MCF 10A (cell line): ENCODE results near the gene C15orf61. TPM values are rescaled to one million over a fixed set of nuclear protein-coding genes. Genes with fewer than 3 reads are reported as not detected.

Experiments used
- BruUV-seq: library from RNA; stranded (reverse); fragments of 400-500 nt; replicated peaks from 2 replicates; lab custom pipeline; 2021; lab: Mats Ljungman, UMichigan
- CTCF ChIA-PET: fragments of 300-600 bp; sonication (Branson Sonifier 250); formaldehyde crosslinking; extraction: SDS; loops from one replicate; lab custom pipeline; 2021; ENCODE audit warnings: antibody characterized with exemption, inconsistent platforms; lab: Yijun Ruan, JAX
- POLR2A ChIA-PET: fragments of 300-600, 350-650 bp; sonication (Branson Sonifier 250); formaldehyde crosslinking; extraction: SDS; loops from one replicate; lab custom pipeline; 2020; ENCODE audit warnings: antibody characterized with exemption, inconsistent platforms; lab: Yijun Ruan, JAX
- DNase-seq: peaks from one replicate; pipeline ENCODE4 v3.0.0-alpha.2; 2018; ENCODE audit not compliant: unreplicated experiment
- H3K27ac Mint-ChIP-seq: one replicate; pipeline ENCODE4 v1.8.0; 2022; ENCODE audit warnings: mild to moderate bottlenecking, low read depth, mixed read lengths; ENCODE audit not compliant: unreplicated experiment
- H3K27me3 Mint-ChIP-seq: one replicate; pipeline ENCODE4 v1.8.0; 2022; ENCODE audit warnings: mixed read lengths; ENCODE audit not compliant: insufficient read depth, unreplicated experiment
- H3K36me3 Mint-ChIP-seq: one replicate; pipeline ENCODE4 v1.8.0; 2022; ENCODE audit warnings: mild to moderate bottlenecking, moderate library complexity, mixed read lengths; ENCODE audit not compliant: insufficient read depth, unreplicated experiment
- H3K4me1 Mint-ChIP-seq: one replicate; pipeline ENCODE4 v1.8.0; 2022; ENCODE audit warnings: mixed read lengths; ENCODE audit not compliant: insufficient read depth, unreplicated experiment
- H3K4me3 Mint-ChIP-seq: one replicate; pipeline ENCODE4 v1.8.0; 2022; ENCODE audit warnings: mild to moderate bottlenecking, moderate library complexity, mixed read lengths; ENCODE audit not compliant: unreplicated experiment
- H3K9me3 Mint-ChIP-seq: one replicate; pipeline ENCODE4 v1.8.0; 2022; ENCODE audit warnings: mixed read lengths; ENCODE audit not compliant: unreplicated experiment
- intact Hi-C: fragments of 100-400 bp; cut with micrococcal nuclease; formaldehyde crosslinking; loops from 2 replicates; pipeline ENCODE4 v1.14.1; 2022
- total RNA-seq: library from RNA; stranded (reverse); gene quantifications from 2 replicates; pipeline ENCODE4 v1.2.3, GENCODE V29; 2022
- TF ChIP-seq, protein P1 (sequence below): fragments of 200-600 bp; IDR thresholded peaks from one replicate; pipeline ENCODE4 v1.8.0; 2022; ENCODE audit warnings: antibody characterized with exemption, mild to moderate bottlenecking; ENCODE audit not compliant: unreplicated experiment

Gene C15orf61
- total RNA-seq, 1 experiment from 2014 or later: 10.5 TPM

- no peaks in the 10 kb centered on the region for H3K27me3 Mint-ChIP-seq
- H3K36me3 Mint-ChIP-seq: peaks cover 22% of the 10 kb centered on the region
- H3K27ac Mint-ChIP-seq: no peak overlapping the region
- TF ChIP-seq, protein P1, sequence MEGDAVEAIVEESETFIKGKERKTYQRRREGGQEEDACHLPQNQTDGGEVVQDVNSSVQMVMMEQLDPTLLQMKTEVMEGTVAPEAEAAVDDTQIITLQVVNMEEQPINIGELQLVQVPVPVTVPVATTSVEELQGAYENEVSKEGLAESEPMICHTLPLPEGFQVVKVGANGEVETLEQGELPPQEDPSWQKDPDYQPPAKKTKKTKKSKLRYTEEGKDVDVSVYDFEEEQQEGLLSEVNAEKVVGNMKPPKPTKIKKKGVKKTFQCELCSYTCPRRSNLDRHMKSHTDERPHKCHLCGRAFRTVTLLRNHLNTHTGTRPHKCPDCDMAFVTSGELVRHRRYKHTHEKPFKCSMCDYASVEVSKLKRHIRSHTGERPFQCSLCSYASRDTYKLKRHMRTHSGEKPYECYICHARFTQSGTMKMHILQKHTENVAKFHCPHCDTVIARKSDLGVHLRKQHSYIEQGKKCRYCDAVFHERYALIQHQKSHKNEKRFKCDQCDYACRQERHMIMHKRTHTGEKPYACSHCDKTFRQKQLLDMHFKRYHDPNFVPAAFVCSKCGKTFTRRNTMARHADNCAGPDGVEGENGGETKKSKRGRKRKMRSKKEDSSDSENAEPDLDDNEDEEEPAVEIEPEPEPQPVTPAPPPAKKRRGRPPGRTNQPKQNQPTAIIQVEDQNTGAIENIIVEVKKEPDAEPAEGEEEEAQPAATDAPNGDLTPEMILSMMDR: no peak
- CTCF ChIA-PET: interaction anchor here (0.6 to 1.3 kb wide), 3 partner anchors 10 to 693 kb away, joined by 3 to 5 read pairs (median 3); no protein-coding TSS in a partner anchor
- DNase-seq: no peak
- peaks cover 6% of the 10 kb centered on the region for H3K4me1 Mint-ChIP-seq
- POLR2A ChIA-PET: interaction anchor here (1.0 to 1.6 kb wide), 2 partner anchors 8 to 10 kb away, joined by 3 read pairs; partner anchors contain the start of gene MAP2K5
- no peak overlapping the region for H3K4me3 Mint-ChIP-seq
- intact Hi-C loops: no loop called here
- BruUV-seq: no TSS peak
- H3K9me3 Mint-ChIP-seq: no peaks in the 10 kb centered on the region
Observed at GRCh38 chr15:67550522-67550921, 29.6 kb downstream of the C15orf61 start.

GRCh38 chr15:67551207-67551743, 30.3 kb downstream of the C15orf61 start:
- POLR2A ChIA-PET: interaction anchor here (1.0 kb wide), 1 partner anchor 9 kb away, joined by 3 read pairs; the partner anchor contains the start of gene MAP2K5
- TF ChIP-seq, protein P1: no peak
- CTCF ChIA-PET: interaction anchor here (0.6 kb wide), 1 partner anchor 694 kb away, joined by 3 read pairs; no protein-coding TSS in a partner anchor

GRCh38 chr15:67554580-67554979, 33.6 kb downstream of the C15orf61 start:
- H3K4me1 Mint-ChIP-seq: no peaks in the 10 kb centered on the region
- H3K36me3 Mint-ChIP-seq: peaks cover 35% of the 10 kb centered on the region
- ChIA-PET POLR2A (interaction anchor here (2.1 to 2.6 kb wide), 2 partner anchors 10 to 33 kb away, joined by 8 to 12 read pairs; partner anchors contain the start of gene C15orf61), CTCF (no interaction called here)
- TF ChIP-seq, protein P1: no peak
- no peak overlapping the region for H3K27ac Mint-ChIP-seq
- intact Hi-C loops: no loop called here
- BruUV-seq: no TSS peak
- DNase-seq: no peak
- no peaks in the 10 kb centered on the region for H3K27me3 Mint-ChIP-seq
- H3K9me3 Mint-ChIP-seq: peaks cover 8% of the 10 kb centered on the region
- H3K4me3 Mint-ChIP-seq: no peak overlapping the region

More at GRCh38 chr15:67551207-67551743, 30.3 kb downstream of the C15orf61 start:
- Mint-ChIP-seq H3K27ac (no peak overlapping the region), H3K4me1 (peaks cover 6% of the 10 kb centered on the region), H3K4me3 (no peak overlapping the region), H3K27me3 (no peaks in the 10 kb centered on the region), H3K36me3 (peaks cover 28% of the 10 kb centered on the region), H3K9me3 (no peaks in the 10 kb centered on the region)
- intact Hi-C loops: no loop called here
- DNase-seq: no peak
- no TSS peak for BruUV-seq

DNA sequence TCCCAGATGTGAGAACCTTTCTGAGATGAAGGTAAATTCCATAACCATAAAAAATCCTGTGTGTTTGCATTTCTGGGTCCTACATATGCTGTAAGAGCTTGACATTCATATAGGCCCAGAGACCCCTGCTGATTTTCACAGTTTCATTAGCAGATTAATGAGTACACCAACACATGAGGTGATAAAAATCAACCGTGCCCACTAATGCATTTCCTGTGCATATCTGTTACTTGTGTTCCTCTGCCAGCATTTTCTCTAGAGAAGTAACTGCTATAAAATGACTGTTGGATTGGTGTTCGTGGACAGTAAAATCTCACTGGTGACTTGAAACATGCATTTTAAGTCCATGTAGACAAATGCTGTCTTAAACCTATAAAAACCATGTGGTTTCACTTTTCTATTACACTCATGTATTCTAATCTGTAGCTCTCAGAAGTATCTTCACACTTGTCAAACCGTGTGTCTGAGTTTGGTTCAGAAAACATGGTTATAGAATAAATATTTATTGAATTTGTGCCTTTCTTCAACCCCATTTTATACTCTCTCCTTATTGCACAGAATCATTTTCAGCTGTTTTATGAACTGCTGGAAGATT, 36.1 kb downstream of the C15orf61 start:
- TF ChIP-seq, protein P1: no peak
- CTCF ChIA-PET: no interaction called here
- no peak overlapping the region for H3K4me3 Mint-ChIP-seq
- H3K36me3 Mint-ChIP-seq: peaks cover 24% of the 10 kb centered on the region
- no peak for DNase-seq
- BruUV-seq: no TSS peak
- no peak overlapping the region for H3K27ac Mint-ChIP-seq
- POLR2A ChIA-PET: interaction anchor here (0.6 to 1.5 kb wide), 3 partner anchors 13 to 30 kb away, joined by 3 to 4 read pairs (median 3); no protein-coding TSS in a partner anchor
- peaks cover 8% of the 10 kb centered on the region for H3K9me3 Mint-ChIP-seq
- H3K27me3 Mint-ChIP-seq: no peaks in the 10 kb centered on the region
- H3K4me1 Mint-ChIP-seq: no peaks in the 10 kb centered on the region
- intact Hi-C loops: no loop called here
